ENCODE results near the gene CLMN.

CLMN gene

DNA sequence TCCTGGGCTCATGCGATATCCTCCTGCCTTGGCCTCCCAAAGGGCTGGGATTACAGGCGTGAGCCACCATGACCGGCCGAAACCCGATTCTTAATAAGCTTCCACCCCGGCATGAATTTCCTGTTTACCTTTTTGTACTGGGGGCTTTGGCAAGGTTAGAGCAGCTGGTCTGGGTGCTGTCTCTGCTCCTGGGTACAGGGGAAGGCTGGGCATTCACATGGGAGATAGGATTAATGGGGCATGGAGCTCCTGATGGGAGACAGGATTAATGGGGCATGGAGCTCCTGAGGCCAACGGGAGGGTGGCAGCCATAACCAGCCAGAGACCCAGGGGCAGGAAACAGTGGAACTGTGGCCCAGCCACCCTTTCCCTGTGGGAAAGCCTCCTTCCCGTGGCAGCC, 92.9 kb downstream of the CLMN start:
- H3K4me1 Mint-ChIP-seq = no peaks in the 10 kb centered on the region
- DNase-seq (no peak), ATAC-seq (replicated peaks) (no peak)
- no peaks in the 10 kb centered on the region for H3K27me3 Mint-ChIP-seq
- no peak overlapping the region for H3K4me3 Mint-ChIP-seq
- H3K9me3 Mint-ChIP-seq = no peaks in the 10 kb centered on the region
- H3K27ac Mint-ChIP-seq = no peak overlapping the region
- peaks cover 5 to 11% of the 10 kb centered on the region in 2 donors for H3K36me3 Mint-ChIP-seq

GRCh38 chr14:95225251-95225887, 94.3 kb downstream of the CLMN start:
- Mint-ChIP-seq H3K27me3 (no peaks in the 10 kb centered on the region), H3K36me3 (peaks cover 9 to 23% of the 10 kb centered on the region in 2 donors), H3K27ac (no peak overlapping the region), H3K4me1 (no peaks in the 10 kb centered on the region), H3K9me3 (no peaks in the 10 kb centered on the region), H3K4me3 (no peak overlapping the region)
- ATAC-seq (replicated peaks) = no peak
- no peak for DNase-seq

GRCh38 chr14:95222870-95223398, 96.8 kb downstream of the CLMN start:
- Mint-ChIP-seq H3K9me3 (no peaks in the 10 kb centered on the region), H3K27me3 (no peaks in the 10 kb centered on the region), H3K4me1 (no peaks in the 10 kb centered on the region), H3K36me3 (peaks cover 11 to 47% of the 10 kb centered on the region in 2 donors), H3K4me3 (no peak overlapping the region), H3K27ac (no peak overlapping the region)
- ATAC-seq (replicated peaks) (no peak), DNase-seq (no peak)

- ATAC-seq (replicated peaks) (no peak), DNase-seq (no peak)
- Mint-ChIP-seq H3K36me3 (peaks cover 11 to 52% of the 10 kb centered on the region in 2 donors), H3K9me3 (no peaks in the 10 kb centered on the region), H3K4me1 (no peaks in the 10 kb centered on the region), H3K27me3 (no peaks in the 10 kb centered on the region), H3K27ac (no peak overlapping the region), H3K4me3 (no peak overlapping the region)
Measured at GRCh38 chr14:95222151-95222631, 97.5 kb downstream of the CLMN start.

DNA sequence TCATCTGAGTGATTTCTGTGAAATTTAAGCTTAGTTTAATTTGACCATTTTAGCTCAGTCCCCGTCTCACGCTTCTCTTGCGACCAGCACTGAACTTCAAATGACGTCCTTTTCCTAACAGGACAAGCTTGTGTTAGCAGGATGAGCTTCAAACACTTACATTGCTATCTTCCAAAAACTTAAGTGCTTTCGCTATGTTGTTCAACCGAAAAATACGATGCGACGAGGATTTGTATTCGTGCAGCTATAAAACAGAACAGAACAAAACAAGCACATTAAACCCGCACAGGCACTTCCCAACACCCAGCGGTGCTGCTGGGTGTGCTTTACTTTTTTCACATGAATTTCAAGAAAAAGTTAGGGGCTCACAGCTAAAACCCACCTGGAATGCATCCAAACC, 98.2 kb downstream of the CLMN start:
- H3K9me3 Mint-ChIP-seq = no peaks in the 10 kb centered on the region
- no peak overlapping the region for H3K4me3 Mint-ChIP-seq
- no peak for DNase-seq
- no peak for ATAC-seq (replicated peaks)
- H3K36me3 Mint-ChIP-seq = peaks cover 11 to 59% of the 10 kb centered on the region in 2 donors
- no peaks in the 10 kb centered on the region for H3K4me1 Mint-ChIP-seq
- no peaks in the 10 kb centered on the region for H3K27me3 Mint-ChIP-seq
- no peak overlapping the region for H3K27ac Mint-ChIP-seq

DNA sequence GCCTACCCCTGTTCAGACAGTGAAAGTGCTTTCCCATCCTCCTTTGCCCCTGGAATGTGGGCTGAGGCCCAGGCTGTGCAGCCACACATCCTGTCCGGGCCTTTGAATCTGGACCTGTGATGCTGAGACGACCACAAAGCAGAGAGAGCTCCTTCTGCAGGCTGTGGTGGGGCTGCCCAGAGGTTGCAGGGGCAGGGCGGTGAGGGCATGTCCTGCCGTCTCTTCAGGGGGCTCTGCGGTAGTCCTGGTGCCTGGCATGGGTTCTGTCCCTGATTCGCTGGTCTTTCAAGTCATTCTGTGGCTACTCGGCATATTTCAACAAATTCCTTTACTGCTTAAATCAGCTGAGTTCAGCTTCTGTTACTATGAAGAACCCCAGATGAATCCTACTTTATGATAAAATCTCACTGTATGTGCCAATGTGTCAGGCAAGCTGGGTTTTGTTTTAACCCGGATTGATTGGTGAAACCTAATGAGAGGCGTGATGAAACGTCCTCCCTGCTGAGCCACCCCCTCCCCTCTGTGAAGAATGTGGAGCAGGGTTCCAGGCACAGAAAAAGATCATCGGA, 99.0 kb downstream of the CLMN start:
- Mint-ChIP-seq H3K27ac (no peak overlapping the region), H3K9me3 (peaks cover 5 to 6% of the 10 kb centered on the region in 2 donors), H3K4me1 (peaks cover 5 to 7% of the 10 kb centered on the region in 2 donors), H3K4me3 (no peak overlapping the region), H3K36me3 (peaks cover 14 to 67% of the 10 kb centered on the region in 2 donors), H3K27me3 (no peaks in the 10 kb centered on the region)
- ATAC-seq (replicated peaks) (no peak), DNase-seq (no peak)

GRCh38 chr14:95218472-95219193, 101.1 kb downstream of the CLMN start:
- Mint-ChIP-seq H3K4me3 (no peak overlapping the region), H3K27me3 (no peaks in the 10 kb centered on the region), H3K9me3 (peaks cover 6 to 7% of the 10 kb centered on the region in 2 donors), H3K27ac (no peak overlapping the region), H3K36me3 (peaks cover 18 to 74% of the 10 kb centered on the region in 2 donors), H3K4me1 (peaks cover 5 to 13% of the 10 kb centered on the region in 2 donors)
- ATAC-seq (replicated peaks) (no peak), DNase-seq (no peak)

- Mint-ChIP-seq H3K4me1 (peaks cover 5 to 13% of the 10 kb centered on the region in 2 donors), H3K27me3 (no peaks in the 10 kb centered on the region), H3K36me3 (peaks cover 22 to 77% of the 10 kb centered on the region in 2 donors), H3K4me3 (no peak overlapping the region), H3K9me3 (peaks cover 6 to 7% of the 10 kb centered on the region in 2 donors), H3K27ac (no peak overlapping the region)
- DNase-seq (no peak), ATAC-seq (replicated peaks) (no peak)
Measured at GRCh38 chr14:95218006-95218405, 101.7 kb downstream of the CLMN start.

GRCh38 chr14:95217391-95217900, 102.3 kb downstream of the CLMN start:
- Mint-ChIP-seq H3K9me3 (peaks cover 6 to 7% of the 10 kb centered on the region in 2 donors), H3K36me3 (peaks cover 23 to 73% of the 10 kb centered on the region in 2 donors), H3K4me1 (peaks cover 5 to 13% of the 10 kb centered on the region in 2 donors), H3K27me3 (no peaks in the 10 kb centered on the region), H3K27ac (no peak overlapping the region), H3K4me3 (no peak overlapping the region)
- DNase-seq (no peak), ATAC-seq (replicated peaks) (no peak)

DNA sequence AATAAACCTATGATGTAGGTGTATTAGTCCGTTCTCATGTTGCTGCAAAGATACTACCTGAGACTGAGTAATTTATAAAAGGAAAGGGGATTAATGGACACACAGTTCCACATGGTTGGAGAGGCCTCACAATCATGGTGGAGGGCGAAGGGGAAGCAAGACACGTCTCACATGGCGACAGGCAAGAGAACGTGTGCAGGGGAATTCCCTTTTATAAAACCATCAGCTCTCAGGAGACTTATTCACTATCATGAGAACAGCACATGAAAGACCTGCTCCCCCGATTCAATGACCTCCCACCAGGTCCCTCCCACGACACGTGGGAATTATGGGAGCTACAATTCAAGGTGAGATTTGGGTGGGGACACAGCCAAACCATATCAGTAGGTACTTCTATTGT, 103.7 kb downstream of the CLMN start:
- no peak for DNase-seq
- ATAC-seq (replicated peaks) = peak; percentile 57 to 77
- no peak overlapping the region for H3K27ac Mint-ChIP-seq
- H3K36me3 Mint-ChIP-seq = peaks cover 16 to 61% of the 10 kb centered on the region in 2 donors
- H3K9me3 Mint-ChIP-seq = peaks cover 6 to 7% of the 10 kb centered on the region in 2 donors
- H3K4me3 Mint-ChIP-seq = no peak overlapping the region
- no peaks in the 10 kb centered on the region for H3K27me3 Mint-ChIP-seq
- H3K4me1 Mint-ChIP-seq = peaks cover 5 to 13% of the 10 kb centered on the region in 2 donors

DNA sequence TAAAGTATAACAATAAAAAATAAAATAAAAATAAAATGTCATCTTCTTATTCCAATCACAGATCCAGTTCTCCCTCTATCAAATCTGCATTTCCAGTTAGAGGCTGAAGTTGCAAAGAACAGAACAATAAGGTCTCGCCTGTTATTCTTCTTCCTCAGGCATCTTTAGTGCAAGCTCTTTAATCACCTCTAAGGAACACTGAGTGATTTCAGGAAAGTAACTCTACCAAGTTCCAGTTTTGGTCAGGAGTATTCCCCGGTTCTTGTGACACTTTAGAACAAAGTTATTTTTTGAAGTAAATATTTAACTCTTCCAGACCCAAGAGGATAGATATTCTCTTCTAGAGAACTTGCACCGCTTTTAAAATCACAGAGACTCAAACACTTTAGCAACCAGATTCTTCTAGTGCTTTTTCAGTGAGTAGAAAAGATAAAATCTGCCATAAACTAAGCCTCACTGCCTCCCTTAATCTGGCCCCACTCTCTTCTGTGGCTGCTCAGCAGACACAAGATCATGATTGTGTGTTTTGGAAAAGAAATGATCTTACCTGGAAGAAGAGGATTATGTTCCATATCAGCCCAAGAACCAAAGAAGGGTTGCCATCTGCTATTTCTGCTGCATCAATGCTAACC, 104.5 kb downstream of the CLMN start:
- ATAC-seq (replicated peaks) = peak in 1 of 2 donors; percentile 67
- Mint-ChIP-seq H3K4me1 (peaks cover 5 to 13% of the 10 kb centered on the region in 2 donors), H3K9me3 (peaks cover 6 to 7% of the 10 kb centered on the region in 2 donors), H3K36me3 (peaks cover 14 to 53% of the 10 kb centered on the region in 2 donors), H3K27me3 (no peaks in the 10 kb centered on the region), H3K27ac (no peak overlapping the region), H3K4me3 (no peak overlapping the region)
- DNase-seq = no peak

DNA sequence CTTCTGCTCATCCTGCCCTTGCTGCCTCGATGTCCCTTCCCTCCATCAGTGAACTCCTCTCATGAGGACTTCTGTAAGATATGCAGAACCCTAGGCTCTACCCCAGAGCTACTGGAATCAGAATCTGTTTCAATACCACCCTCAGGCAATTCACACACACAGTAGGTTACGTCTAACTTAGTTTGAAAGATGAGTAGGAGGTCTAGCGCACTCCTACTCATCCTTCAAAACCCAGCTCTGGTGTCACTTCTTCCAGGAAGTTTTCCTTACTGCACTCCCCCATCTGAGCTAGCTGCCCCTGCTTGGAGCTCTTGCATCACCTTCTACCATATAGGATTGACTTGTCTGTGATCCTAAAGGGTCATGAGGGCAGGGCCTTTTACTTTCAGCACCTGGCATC, 105.9 kb downstream of the CLMN start:
- H3K4me1 Mint-ChIP-seq = peaks cover 5 to 13% of the 10 kb centered on the region in 2 donors
- ATAC-seq (replicated peaks) = no peak
- H3K27ac Mint-ChIP-seq = no peak overlapping the region
- H3K27me3 Mint-ChIP-seq = no peaks in the 10 kb centered on the region
- H3K9me3 Mint-ChIP-seq = peaks cover 6 to 7% of the 10 kb centered on the region in 2 donors
- H3K36me3 Mint-ChIP-seq = peaks cover 14 to 47% of the 10 kb centered on the region in 2 donors
- DNase-seq = no peak
- H3K4me3 Mint-ChIP-seq = no peak overlapping the region

DNA sequence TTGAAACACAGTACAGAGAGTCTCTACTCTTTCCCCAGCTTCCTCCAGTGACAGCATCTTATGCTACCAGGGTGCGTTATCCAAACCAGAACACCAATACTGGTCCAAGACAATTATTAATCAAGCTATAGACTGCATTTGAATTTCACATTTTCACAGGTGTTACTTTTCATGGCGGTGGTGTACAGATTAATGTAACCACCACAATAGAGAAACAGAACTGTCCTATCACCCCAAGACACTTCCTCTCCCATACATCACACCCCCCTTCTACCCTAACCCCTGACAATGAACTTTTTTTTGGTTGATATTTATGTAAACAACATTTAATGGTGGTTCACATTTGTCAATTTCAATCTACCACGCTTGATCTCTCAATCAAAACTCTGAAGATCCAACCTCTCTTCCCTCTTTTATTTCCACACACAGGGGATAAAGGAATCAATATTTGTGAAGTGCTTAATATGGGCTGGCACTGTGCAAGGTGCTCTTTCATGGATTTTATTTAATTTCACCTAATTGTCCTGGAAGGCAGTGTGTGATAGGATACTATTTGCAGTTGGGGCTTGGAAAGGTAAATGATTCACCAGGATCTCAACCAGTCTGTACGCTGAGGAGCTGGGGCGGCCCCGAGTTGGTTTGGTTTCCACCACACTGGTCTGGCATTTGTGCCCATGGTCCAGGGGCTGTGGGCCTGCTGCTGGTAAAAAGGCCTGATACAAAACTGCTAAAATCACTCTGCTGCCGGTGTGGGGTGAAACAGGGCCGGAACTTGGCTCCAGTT, 107.8 kb downstream of the CLMN start:
- DNase-seq (no peak), ATAC-seq (replicated peaks) (no peak)
- Mint-ChIP-seq H3K27ac (no peak overlapping the region), H3K9me3 (peaks cover 6 to 7% of the 10 kb centered on the region in 2 donors), H3K4me1 (peaks cover 5 to 13% of the 10 kb centered on the region in 2 donors), H3K27me3 (no peaks in the 10 kb centered on the region), H3K36me3 (peaks cover 12 to 33% of the 10 kb centered on the region in 2 donors), H3K4me3 (no peak overlapping the region)
